Thyroid gland (tissue), 4 donors: ENCODE measurements around the gene HJV.

Source experiments
- POLR2A ChIP-seq, 2 donors: fragments of 450-650 bp; IDR thresholded peaks; one replicate each; pipeline ENCODE4 v1.6.1; 2017; ENCODE audit warnings: antibody characterized with exemption in 2 of 2, mild to moderate bottlenecking in 2 of 2, moderate library complexity in 1 of 2
- TF ChIP-seq, protein P1 (sequence below), 6 experiments: fragments of 200-600 bp in 3 of 6; fragments of 450-650 bp in 3 of 6; sonication (generic) in 3 of 6; IDR thresholded peaks; one replicate each; pipeline ENCODE4 v1.5.1; 2016 to 2019; ENCODE audit warnings: antibody characterized with exemption in 6 of 6, mild to moderate bottlenecking in 2 of 6, inconsistent platforms in 1 of 6, moderate library complexity in 1 of 6

DNA sequence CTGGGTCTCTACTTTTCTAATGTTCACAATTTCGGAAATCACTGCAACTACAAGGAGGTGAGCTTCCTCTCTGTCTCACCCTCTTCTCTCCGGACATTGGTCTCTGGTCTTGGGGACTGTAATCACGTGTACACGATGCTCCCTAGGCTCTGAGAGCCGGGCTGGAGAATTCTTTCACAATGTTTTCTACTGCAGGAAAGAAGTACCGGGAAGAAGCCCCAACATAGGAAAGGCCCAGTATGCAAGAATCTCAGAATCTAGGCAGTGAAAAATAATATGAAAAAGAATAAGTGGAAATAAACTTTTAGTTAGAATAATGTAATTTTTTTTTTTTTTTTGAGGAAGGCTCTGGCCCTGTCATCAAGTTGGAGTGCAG is 13.5 kb upstream of the HJV start:
- TF ChIP-seq, protein P1, sequence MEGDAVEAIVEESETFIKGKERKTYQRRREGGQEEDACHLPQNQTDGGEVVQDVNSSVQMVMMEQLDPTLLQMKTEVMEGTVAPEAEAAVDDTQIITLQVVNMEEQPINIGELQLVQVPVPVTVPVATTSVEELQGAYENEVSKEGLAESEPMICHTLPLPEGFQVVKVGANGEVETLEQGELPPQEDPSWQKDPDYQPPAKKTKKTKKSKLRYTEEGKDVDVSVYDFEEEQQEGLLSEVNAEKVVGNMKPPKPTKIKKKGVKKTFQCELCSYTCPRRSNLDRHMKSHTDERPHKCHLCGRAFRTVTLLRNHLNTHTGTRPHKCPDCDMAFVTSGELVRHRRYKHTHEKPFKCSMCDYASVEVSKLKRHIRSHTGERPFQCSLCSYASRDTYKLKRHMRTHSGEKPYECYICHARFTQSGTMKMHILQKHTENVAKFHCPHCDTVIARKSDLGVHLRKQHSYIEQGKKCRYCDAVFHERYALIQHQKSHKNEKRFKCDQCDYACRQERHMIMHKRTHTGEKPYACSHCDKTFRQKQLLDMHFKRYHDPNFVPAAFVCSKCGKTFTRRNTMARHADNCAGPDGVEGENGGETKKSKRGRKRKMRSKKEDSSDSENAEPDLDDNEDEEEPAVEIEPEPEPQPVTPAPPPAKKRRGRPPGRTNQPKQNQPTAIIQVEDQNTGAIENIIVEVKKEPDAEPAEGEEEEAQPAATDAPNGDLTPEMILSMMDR (IDR thresholded peaks at IDR 0.05): no peak
- no peak for TF ChIP-seq POLR2A (IDR thresholded peaks at IDR 0.05)
